GM19324 (cell line): ENCODE data around the gene BTBD19.

Experiments used
- ATAC-seq: cut with Tn5 transposase; IDR thresholded peaks from one replicate; pipeline ENCODE4 v1.9.1; 2021; ENCODE audit warnings: mild to moderate bottlenecking, moderate library complexity; ENCODE audit not compliant: unreplicated experiment, low FRiP score

The BTBD19 gene

DNA sequence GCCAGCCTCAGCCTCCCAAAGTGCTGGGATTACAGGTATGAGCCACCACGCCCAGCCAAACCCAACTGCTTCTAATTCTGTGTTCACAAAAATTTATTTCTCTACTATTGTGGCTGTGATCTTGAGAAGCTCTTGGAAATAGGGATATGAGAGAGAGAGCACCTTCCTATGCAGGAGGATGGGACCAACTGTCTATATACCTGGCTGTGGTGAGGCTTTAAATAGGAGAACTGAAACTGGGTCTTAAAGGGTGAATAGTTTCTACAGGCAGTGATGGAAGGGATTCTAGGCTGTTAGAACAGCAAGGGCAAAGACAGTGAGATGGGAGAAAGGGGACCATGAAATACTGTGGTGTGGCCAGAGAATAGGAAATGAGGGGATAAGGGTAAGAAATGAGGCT, 43.0 kb downstream of the BTBD19 start:
- ATAC-seq = no peak

DNA sequence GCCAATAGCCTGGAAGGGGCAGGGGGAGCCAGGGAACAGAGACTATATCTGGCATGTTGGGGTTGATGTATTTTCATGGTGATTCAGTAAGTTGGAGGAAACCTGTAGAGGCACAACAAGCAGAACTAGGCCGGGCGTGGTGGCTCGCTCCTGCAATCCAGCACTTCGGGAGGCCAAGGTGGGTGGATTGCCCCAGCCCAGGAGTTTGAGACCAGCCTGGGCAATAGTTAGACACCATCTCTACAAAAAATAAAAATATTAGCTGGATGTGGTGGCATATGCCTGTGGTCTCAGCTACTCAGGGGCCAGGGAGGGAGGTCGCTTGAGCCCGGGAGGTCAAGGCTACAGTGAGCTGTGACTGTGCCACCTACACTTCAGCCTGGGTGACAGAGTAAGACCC, 44.9 kb downstream of the BTBD19 start:
- no peak for ATAC-seq

DNA sequence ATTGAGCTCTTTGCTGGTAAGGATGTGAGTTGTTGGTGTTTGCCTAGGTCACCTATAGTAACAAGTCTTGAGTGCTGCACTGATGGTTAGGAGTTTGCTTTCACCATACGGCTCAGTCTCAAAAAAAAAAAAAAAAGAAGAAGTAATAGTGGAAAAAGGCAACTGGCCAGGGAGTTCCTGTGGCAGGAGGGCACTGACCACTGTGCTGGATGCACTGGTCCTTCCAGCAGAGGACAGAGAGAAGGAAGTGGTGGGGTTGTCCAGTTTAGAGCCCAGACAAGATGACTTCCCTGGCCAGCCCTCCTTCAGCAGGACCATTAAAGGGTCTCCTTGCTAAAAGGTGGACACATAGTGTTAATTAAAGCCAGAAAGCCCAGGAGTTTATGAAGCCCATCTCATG, 46.6 kb downstream of the BTBD19 start:
- no peak for ATAC-seq

DNA sequence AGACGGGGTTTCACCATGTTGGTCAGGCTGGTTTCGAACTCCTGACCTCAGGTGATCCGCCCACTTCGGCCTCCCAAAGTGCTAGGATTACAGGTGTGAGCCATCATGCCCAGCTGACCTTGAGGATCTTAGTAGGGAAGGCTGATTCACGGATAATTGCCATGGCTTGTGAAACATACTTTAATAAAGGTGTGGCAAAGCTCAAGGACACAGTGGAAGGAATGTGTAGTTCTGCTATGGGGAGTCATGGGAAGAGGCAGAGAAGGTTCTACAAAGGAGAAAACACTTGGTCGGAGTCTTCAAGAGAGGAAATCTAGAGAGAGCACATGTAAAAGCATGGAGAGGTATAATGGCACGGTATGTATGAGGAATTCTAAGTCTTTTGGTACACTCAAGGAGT, 47.4 kb downstream of the BTBD19 start:
- no peak for ATAC-seq

DNA sequence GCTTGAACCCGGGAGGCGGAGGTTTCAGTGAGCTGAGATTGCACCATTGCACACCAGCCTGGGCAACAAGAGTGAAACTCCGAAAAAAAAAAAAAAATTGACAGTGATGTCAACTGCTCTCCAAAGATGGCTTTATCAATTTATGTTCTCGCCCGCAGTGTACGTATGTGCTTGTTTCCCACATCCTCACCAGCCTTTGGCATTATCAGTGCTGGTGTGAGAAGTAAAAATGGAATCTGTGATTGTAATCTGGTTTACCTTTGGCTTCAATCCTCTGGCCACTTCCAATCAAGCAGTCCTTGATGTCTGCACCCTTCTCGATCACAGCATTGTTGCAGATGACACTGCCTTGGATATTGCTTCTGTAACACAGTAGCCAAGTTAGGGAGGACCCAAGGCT, 49.1 kb downstream of the BTBD19 start:
- no peak for ATAC-seq

DNA sequence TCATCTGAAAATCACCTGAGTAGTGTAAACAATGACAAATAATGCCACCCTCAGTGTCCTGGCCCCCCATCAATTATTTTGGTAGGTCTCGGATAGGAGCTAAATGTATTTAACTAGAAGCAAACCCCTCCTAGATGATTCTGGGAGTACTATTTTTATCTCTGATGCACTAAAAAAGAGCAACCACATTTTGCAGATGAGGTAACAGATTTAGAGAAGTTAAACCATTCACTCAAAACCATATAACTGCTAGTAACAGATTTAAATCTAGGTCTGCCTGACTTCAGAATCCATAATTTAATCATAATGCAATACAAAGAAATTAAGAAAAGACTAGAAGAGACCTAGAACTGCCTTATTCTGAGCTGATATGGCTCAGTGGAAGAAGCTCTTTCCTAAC, 52.0 kb downstream of the BTBD19 start:
- no peak for ATAC-seq

DNA sequence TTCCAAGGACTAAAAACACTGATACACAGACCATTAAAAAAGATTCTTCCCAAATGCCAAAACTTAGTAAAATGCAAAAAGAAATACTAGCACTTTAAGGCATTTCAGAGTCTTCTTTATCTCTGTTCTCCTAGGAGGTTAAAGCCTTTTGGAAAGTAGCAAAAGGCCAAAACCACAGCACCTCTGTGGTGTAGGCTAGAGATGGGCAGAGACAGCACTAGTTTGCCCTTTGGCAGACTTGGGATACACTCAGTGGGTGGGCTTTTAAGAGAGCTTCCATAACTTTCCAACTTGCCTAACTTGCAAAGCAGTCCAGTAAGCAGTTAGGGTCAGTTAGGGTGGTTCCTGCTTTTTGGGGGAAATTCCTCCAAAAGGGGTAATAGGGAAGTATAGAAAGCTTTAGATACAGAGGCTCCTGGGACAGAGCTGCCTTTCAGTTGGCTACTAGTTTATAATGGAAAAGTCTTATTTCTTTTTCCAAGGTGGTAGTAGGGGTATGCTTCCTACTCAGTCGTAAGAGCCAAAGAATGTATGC, 52.6 kb downstream of the BTBD19 start:
- no peak for ATAC-seq

DNA sequence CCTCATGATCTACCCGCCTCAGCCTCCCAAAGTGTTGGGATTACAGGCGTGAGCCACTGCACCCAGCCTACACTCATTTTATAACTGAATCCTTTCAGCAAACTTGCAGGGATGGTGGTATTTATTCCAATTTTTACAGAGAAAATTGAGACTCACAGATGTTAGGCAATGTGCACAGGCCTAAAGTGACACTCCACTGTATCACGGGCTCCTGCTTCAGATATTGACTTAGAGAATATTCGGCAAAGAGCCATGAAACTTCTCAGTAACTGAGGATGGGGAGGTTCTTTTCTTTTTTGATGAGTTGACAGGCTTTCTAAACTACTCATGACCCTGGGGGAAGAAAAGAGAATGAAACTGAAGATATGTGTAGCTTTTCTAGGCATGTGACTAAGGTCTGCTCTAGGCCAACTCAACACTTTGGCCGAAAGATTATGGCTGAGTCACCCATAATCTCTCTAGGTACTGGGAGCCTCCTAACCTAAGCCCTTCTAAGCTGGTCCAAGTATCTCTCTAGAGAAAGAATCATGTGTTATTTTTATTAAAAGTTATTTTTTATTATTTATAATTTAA, 54.6 kb downstream of the BTBD19 start:
- ATAC-seq = no peak
